Adrenal gland (tissue), 5 donors: ENCODE measurements around the gene ZNF697.

Experiments
- POLR2A ChIP-seq, 2 donors: fragments of 450-650 bp; IDR thresholded peaks; one replicate each; pipeline ENCODE4 v1.6.1; 2017; ENCODE audit warnings: antibody characterized with exemption in 2 of 2, mild to moderate bottlenecking in 2 of 2, moderate library complexity in 1 of 2
- TF ChIP-seq, protein P1 (sequence below), 6 experiments: fragments of 450-650 bp in 4 of 6; fragments of 200-600 bp in 2 of 6; sonication (generic) in 1 of 6; IDR thresholded peaks; 1 replicate in 5 of 6; 2 replicates in 1 of 6; pipeline versions ENCODE4 v1.5.1 to v1.8.0; 2016 to 2021; ENCODE audit warnings: antibody characterized with exemption in 6 of 6, mild to moderate bottlenecking in 2 of 6, moderate library complexity in 1 of 6
- donor health status: DM: no; HTN: no; CAD: no.

GRCh38 chr1:119632103-119632490 lies 16.0 kb downstream of the ZNF697 start:
- TF ChIP-seq POLR2A (IDR thresholded peaks at IDR 0.05) = no peak
- TF ChIP-seq, protein P1, sequence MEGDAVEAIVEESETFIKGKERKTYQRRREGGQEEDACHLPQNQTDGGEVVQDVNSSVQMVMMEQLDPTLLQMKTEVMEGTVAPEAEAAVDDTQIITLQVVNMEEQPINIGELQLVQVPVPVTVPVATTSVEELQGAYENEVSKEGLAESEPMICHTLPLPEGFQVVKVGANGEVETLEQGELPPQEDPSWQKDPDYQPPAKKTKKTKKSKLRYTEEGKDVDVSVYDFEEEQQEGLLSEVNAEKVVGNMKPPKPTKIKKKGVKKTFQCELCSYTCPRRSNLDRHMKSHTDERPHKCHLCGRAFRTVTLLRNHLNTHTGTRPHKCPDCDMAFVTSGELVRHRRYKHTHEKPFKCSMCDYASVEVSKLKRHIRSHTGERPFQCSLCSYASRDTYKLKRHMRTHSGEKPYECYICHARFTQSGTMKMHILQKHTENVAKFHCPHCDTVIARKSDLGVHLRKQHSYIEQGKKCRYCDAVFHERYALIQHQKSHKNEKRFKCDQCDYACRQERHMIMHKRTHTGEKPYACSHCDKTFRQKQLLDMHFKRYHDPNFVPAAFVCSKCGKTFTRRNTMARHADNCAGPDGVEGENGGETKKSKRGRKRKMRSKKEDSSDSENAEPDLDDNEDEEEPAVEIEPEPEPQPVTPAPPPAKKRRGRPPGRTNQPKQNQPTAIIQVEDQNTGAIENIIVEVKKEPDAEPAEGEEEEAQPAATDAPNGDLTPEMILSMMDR (IDR thresholded peaks at IDR 0.05) = no peak
